ENCODE data around the gene ABHD16B.
"Not testable (repeated sequence)": the region's sequence is repeated elsewhere in the genome, so short reads cannot be mapped to it uniquely, and the experiment has no call there.

ABHD16B gene

GRCh38 chr20:63847237-63848002, 13.9 kb upstream of the ABHD16B start:
- no peak for TF ChIP-seq CTCF (IDR thresholded peaks at IDR 0.05; ENCODE audit: low read depth, low read length)
- no peak overlapping the region for H3K4me3 ChIP-seq (ENCODE audit: low read depth, low read length)
- in situ Hi-C loops (cut with HindIII; ENCODE audit: low sequenced_read_pairs) = no loop called here

DNA sequence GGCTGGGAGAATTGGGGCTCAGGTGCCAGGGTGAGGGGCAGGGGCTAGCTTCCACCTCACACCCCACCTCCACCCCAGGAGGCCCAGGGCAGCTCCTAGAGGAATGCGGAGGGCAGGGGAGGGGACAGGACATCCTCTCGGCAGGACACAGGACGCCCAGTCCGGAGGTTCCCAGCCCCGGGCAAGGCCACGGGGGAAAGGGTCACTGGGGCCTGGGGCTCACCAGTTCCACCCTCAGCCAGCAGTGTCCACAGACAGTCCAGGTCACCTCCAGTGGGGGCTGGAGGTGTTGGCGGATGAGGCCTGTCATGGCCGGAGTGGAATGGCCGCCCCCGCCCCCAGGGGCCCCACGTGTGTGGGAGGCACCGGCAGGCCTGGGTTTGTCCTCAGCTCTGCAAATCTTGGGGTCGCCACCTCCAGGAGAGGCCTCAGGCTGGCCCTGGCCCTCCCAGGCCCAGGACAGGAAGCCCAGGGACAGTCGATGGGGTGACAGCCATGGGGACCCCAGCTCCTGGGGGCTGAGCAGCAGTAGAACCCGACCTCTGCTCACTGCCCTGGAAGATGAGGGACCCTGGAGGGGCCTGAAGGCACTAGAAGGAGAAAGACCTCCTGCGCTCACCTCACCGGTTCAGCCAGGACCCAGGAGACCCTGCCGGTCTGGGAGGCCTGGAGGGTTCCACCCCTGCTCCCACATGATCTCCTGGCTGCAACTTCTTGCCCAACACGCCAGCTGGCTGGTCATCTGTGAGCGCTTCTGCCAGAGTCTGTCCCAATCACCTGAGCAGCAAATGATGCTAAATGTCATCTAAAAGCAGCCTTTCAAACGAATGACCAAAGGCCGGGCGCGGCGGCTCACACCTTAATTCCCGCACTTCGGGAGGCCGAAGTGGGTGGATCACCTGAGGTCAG, 13.0 kb upstream of the ABHD16B start:
- DNase-seq (ENCODE audit: low read depth, low spot score) = no peak
- no peak for TF ChIP-seq CTCF (IDR thresholded peaks at IDR 0.05; ENCODE audit: low read depth, low read length)
- in situ Hi-C loops (cut with HindIII; ENCODE audit: low sequenced_read_pairs) = no loop called here
- no peak overlapping the region for H3K4me3 ChIP-seq (ENCODE audit: low read depth, low read length)

More at GRCh38 chr20:63847237-63848002, 13.9 kb upstream of the ABHD16B start:
- DNase-seq (ENCODE audit: low read depth, low spot score) = no peak

GRCh38 chr20:63850689-63851547, 10.4 kb upstream of the ABHD16B start:
- in situ Hi-C loops (cut with HindIII; ENCODE audit: low sequenced_read_pairs) = no loop called here
- no peak overlapping the region for H3K4me3 ChIP-seq (ENCODE audit: low read depth, low read length)
- DNase-seq (ENCODE audit: low read depth, low spot score) = no peak
- TF ChIP-seq CTCF (IDR thresholded peaks at IDR 0.05; ENCODE audit: low read depth, low read length) = no peak

- DNase-seq (ENCODE audit: low read depth, low spot score); H3K4me3 ChIP-seq (ENCODE audit: low read depth, low read length); in situ Hi-C loops (cut with HindIII; ENCODE audit: low sequenced_read_pairs): not testable (repeated sequence)
Measured at GRCh38 chr20:63851548-63851943, 9.8 kb upstream of the ABHD16B start.

- in situ Hi-C loops (cut with HindIII; ENCODE audit: low sequenced_read_pairs); H3K4me3 ChIP-seq (ENCODE audit: low read depth, low read length); DNase-seq (ENCODE audit: low read depth, low spot score): not testable (repeated sequence)
Measured at GRCh38 chr20:63853733-63854068, 7.6 kb upstream of the ABHD16B start.

GRCh38 chr20:63854069-63854765, 7.1 kb upstream of the ABHD16B start:
- in situ Hi-C loops (cut with HindIII; ENCODE audit: low sequenced_read_pairs) = no loop called here
- no peak for DNase-seq (ENCODE audit: low read depth, low spot score)
- no peak overlapping the region for H3K4me3 ChIP-seq (ENCODE audit: low read depth, low read length)
- no peak for TF ChIP-seq CTCF (IDR thresholded peaks at IDR 0.05; ENCODE audit: low read depth, low read length)

All from astrocyte of the spinal cord (primary cell).